ENCODE results near the gene SEMA4D.

- TF ChIP-seq CTCF (conservative IDR thresholded peaks at IDR 0.05; ENCODE audit: low read depth, low read length): no peak
- TF ChIP-seq EZH2 (IDR thresholded peaks at IDR 0.05; ENCODE audit: low read length, unreplicated experiment): no peak
Observed at GRCh38 chr9:89528131-89528530, 30.2 kb upstream of the SEMA4D start.
